Heart right ventricle (tissue), 16 donors: Measurements from ENCODE around the gene CYBRD1. TPM values are rescaled to one million over a fixed set of nuclear protein-coding genes. Genes with fewer than 3 reads are reported as not detected.

Experiments used
- ATAC-seq, 8 donors: fragments of 200-7000 bp; cut with Tn5 transposase; one replicate each; pipeline ENCODE4 v1.9.1; 2020; ENCODE audit warnings: mild to moderate bottlenecking in 8 of 8, moderate library complexity in 8 of 8, moderate number of reproducible peaks in 1 of 8
- DNase-seq, 2 donors: peaks; one replicate each; pipeline ENCODE4 v3.0.0-alpha.2; 2020
- H3K27ac ChIP-seq, 10 donors: fragments of 200-600 bp; sonication (generic) in 2 of 10; one replicate each; pipeline versions ENCODE4 v1.5.0 to v1.8.0; 2020 to 2022; ENCODE audit warnings: mild to moderate bottlenecking in 3 of 10
- H3K27me3 ChIP-seq, 7 donors: fragments of 200-600 bp; one replicate each; pipeline ENCODE4 v1.8.0; 2021 to 2022; ENCODE audit warnings: mild to moderate bottlenecking in 2 of 7
- H3K36me3 ChIP-seq, 9 donors: fragments of 200-600 bp; sonication (generic) in 1 of 9; one replicate each; pipeline versions ENCODE4 v1.5.0 to v1.8.0; 2020 to 2022; ENCODE audit warnings: mild to moderate bottlenecking in 2 of 9
- H3K4me1 ChIP-seq, 9 donors: fragments of 200-600 bp; sonication (generic) in 1 of 9; one replicate each; pipeline versions ENCODE4 v1.5.0 to v1.8.0; 2020 to 2022; ENCODE audit warnings: mild to moderate bottlenecking in 4 of 9
- H3K4me3 ChIP-seq, 10 donors: fragments of 200-600 bp; sonication (generic) in 2 of 10; one replicate each; pipeline versions ENCODE4 v1.5.0 to v1.8.0; 2020 to 2022; ENCODE audit warnings: mild to moderate bottlenecking in 7 of 10, moderate library complexity in 2 of 10
- H3K9me3 ChIP-seq, 11 donors: fragments of 200-600 bp in 10 of 11; sonication (generic) in 2 of 11; one replicate each; pipeline versions ENCODE4 v1.5.0 to v1.8.0; 2013 to 2022; ENCODE audit warnings: mild to moderate bottlenecking in 2 of 11, control low read depth in 1 of 11, moderate library complexity in 1 of 11
- CTCF ChIP-seq, 9 donors: fragments of 200-600 bp; sonication (generic) in 2 of 9; IDR thresholded peaks; one replicate each; pipeline versions ENCODE4 v1.5.0 to v1.8.0; 2021 to 2022; ENCODE audit warnings: antibody characterized with exemption in 9 of 9, mild to moderate bottlenecking in 5 of 9, moderate library complexity in 1 of 9
- WGBS, 2 donors: extraction: QIAGEN DNeasy Blood & Tissue Kit; methylation state at CpG; one replicate each; pipeline ENCODE4 v1.1.7; 2013; ENCODE audit warnings: inconsistent platforms in 1 of 2; 5-methylcytosine and 5-hydroxymethylcytosine counted together
- intact Hi-C, 10 donors: fragments of 100-400 bp; cut with DNase I; formaldehyde crosslinking; loops; one replicate each; pipeline versions ENCODE4 v1.11.1 to v1.14.2; 2022
- polyA plus RNA-seq, 2 donors: library from polyadenylated mRNA; stranded (reverse); fragments of 200-250 nt; gene quantifications; one replicate each; pipeline ENCODE4 v1.2.3, GENCODE V29; 2013
- total RNA-seq, 10 donors: library from RNA; stranded (reverse); fragmentation: NEBNext Ultra II Directional in 3 of 10; extraction: Animal tissue kit (Norgen Biotek cat#: 25700) in 3 of 10; gene quantifications; one replicate each; pipeline versions ENCODE4 v1.2.1 to v1.2.4, GENCODE V29; 2021 to 2023
- donor health status: Arrhythmogenic right ventricular cardiomyopathy.
- donor health status: ischemic (EF 13 %, LVEDD 7.1; RV severe dilation, severe dysfunction).
- donor health status: healthy with polysubstance abuse.
- donor health status: DM: no; HTN: yes; CAD: no.
- donor health status: DM: no; HTN: no; CAD: no.
- donor health status: ischemic (EF 25% LVEDD 6.9; RV normal size, moderate dysfunction).
- donor health status: ischemic (EF 25% LVEDD 5.7; RV mildly dilated, moderate dysfunction).
- donor health status: healthy.
- donor health status: DM: yes; HTN: yes; CAD: no.
- donor health status: Ischemic cardiomyopathy.
- donor health status: ischemic (EF 35%, LVEDD 5.7; RV mildly dilated, moderate dysfunction).
- donor health status: nonischemic (EF 11% LVEDD 7.7; RV severe dilation, severe dysfunction).
- donor health status: DM: yes; HTN: yes; CAD: no.
- donor health status: PGD.
- donor health status: ischemic (EF 29% LVEDD 5.4; RV normal size, mild dysfunction).
- donor health status: nonischemic (EF 23%, LVEDD 6.1; RV moderate dilation, normal function).

The CYBRD1 gene
- total and polyA plus RNA-seq, 12 donors, result 26.1 to 67.5 (median 44.5) TPM

DNA sequence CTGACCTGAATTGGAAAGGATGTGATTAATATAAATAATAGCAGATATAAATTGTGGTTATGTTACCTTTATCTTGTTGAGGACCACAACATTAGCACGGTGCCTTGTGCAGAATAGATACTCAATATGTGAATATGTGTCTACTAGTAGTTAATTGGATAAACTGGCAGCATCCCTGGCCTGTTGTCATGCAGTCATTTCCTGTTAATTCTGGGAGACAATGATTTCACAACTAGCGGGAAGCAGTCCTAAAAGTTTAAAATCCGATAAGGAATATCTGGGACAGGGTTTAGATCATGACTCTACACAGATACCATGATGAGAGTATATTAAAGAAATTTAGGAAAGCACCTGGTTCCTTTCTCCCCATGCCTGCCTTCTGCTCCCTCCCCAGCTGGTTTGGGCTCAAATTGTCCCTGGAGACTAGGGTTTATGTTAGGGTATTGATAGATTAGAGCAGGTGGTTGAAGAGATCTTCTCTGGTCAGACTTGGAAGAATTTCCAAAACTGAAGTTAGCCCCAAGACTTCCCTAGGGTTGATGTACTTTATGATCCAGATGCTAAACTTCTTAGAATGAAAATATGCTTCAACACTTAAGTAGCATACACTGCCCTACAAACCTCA, 32.8 kb downstream of the CYBRD1 start:
- intact Hi-C loops, result no loop called here
- Histone ChIP-seq H3K27ac (no peak overlapping the region), H3K9me3 (no peaks in the 10 kb centered on the region), H3K4me1 (no peaks in the 10 kb centered on the region), H3K4me3 (no peak overlapping the region), H3K36me3 (peaks cover 0 to 75% (median 23%) of the 10 kb centered on the region in 9 donors), H3K27me3 (no peaks in the 10 kb centered on the region)
- TF ChIP-seq CTCF (IDR thresholded peaks at IDR 0.05), result no peak
- 47 to 53% methylated on average over 3 of the region's 3 CpGs for WGBS, 2 donors
- ATAC-seq (no peak), DNase-seq (no peak)

DNA sequence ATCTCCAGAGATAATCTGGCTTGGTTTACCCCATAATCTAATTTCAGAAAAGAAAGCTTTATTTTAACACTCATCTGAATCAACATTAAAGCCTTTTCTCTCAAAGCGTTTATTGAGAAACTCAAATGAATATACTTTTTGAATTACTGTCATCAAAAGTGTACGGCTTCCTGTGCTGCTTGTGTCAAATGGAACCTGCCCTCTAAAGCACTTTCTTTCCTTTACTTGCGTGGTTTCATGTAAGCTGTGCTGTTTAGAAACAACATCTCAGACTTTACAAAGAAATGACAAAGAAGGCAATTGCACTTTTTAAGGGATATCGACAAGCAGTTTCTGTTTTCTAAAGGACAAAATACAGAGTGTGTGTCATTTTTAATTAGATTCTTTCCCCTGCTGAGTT, 35.1 kb downstream of the CYBRD1 start:
- ATAC-seq (no peak), DNase-seq (no peak)
- intact Hi-C loops, result no loop called here
- Histone ChIP-seq H3K4me1 (no peaks in the 10 kb centered on the region), H3K27ac (no peak overlapping the region), H3K36me3 (peaks cover 0 to 56% (median 23%) of the 10 kb centered on the region in 9 donors), H3K4me3 (no peak overlapping the region), H3K27me3 (no peaks in the 10 kb centered on the region), H3K9me3 (no peaks in the 10 kb centered on the region)
- 89 to 93% methylated on average over 4 of the region's 4 CpGs for WGBS, 2 donors
- TF ChIP-seq CTCF (IDR thresholded peaks at IDR 0.05), result no peak

DNA sequence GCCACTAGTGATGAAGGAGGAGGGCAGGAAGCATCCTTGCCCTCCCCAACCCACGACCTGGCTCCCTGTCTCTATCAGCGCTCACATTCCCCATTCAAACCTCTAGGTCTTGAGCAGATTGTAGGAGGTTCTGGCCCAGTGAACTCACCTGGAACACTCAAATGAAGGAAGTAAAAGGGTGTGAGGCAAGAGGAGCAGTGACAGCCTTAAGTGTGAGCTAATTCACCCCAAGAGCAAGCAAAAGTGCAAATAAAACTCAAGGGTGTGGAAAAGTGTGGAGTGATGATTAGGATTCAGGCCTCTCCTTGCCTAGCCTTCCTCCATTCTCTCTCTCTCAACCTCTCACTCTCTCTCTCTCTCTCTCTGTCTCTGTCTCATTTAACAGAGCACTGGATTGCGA, 41.0 kb downstream of the CYBRD1 start:
- 84 to 91% methylated on average over 3 of the region's 3 CpGs for WGBS, 2 donors
- TF ChIP-seq CTCF (IDR thresholded peaks at IDR 0.05), result no peak
- ATAC-seq (no peak), DNase-seq (no peak)
- no peaks in the 10 kb centered on the region for H3K27me3 ChIP-seq
- H3K4me3 ChIP-seq, result no peak overlapping the region
- H3K4me1 ChIP-seq, result no peaks in the 10 kb centered on the region
- intact Hi-C loops, result no loop called here
- no peak overlapping the region for H3K27ac ChIP-seq
- H3K36me3 ChIP-seq, result no peaks in the 10 kb centered on the region
- no peaks in the 10 kb centered on the region for H3K9me3 ChIP-seq

- DNase-seq, result no peak
- Histone ChIP-seq H3K36me3 (no peaks in the 10 kb centered on the region), H3K4me1 (no peaks in the 10 kb centered on the region), H3K9me3 (no peaks in the 10 kb centered on the region), H3K27ac (no peak overlapping the region), H3K4me3 (no peak overlapping the region), H3K27me3 (no peaks in the 10 kb centered on the region)
- no peak for ATAC-seq
- TF ChIP-seq CTCF (IDR thresholded peaks at IDR 0.05), result no peak
- intact Hi-C loops, result no loop called here
- WGBS, 2 donors, result 63 to 68% methylated on average over 5 of the region's 5 CpGs
These were observed 42.2 kb downstream of the CYBRD1 start for GRCh38 chr2:171564463-171564862.
